Fibroblast of villous mesenchyme (primary cell): ENCODE measurements around the gene POLN. TPM values are rescaled to one million over a fixed set of nuclear protein-coding genes. Genes with fewer than 3 reads are reported as not detected.
A peak's percentile ranks its signal among the peaks of the same experiment; 100 is the strongest.
"Not testable (repeated sequence)": the region's sequence is repeated elsewhere in the genome, so short reads cannot be mapped to it uniquely, and the experiment has no call there.

Experiments used
- DNase-seq: peaks from one replicate; pipeline ENCODE4 v3.0.0-alpha.2; 2010; ENCODE audit warnings: low read depth
- H3K4me3 ChIP-seq: 2 replicates; pipeline ENCODE4 v1.5.1; 2011; ENCODE audit warnings: low read depth, mild to moderate bottlenecking, low read length
- small RNA-seq: library from RNA; depleted of rRNA; stranded (forward); fragments of <200 nt; gene quantifications from one replicate; pipeline ENCODE3, GENCODE V24; 2012
- total RNA-seq: library from RNA; depleted of rRNA; stranded (reverse); fragments of >200 nt; gene quantifications from 2 replicates; pipeline ENCODE4 v1.2.3, GENCODE V29; 2012
- TF ChIP-seq, protein P1 (sequence below): IDR thresholded peaks from 2 replicates; pipeline ENCODE4 v1.5.1; 2012; ENCODE audit warnings: low read depth, mild to moderate bottlenecking, low read length; ENCODE audit not compliant: insufficient read depth

The POLN gene
- total RNA-seq, 1 donor: 4.7 TPM

DNA sequence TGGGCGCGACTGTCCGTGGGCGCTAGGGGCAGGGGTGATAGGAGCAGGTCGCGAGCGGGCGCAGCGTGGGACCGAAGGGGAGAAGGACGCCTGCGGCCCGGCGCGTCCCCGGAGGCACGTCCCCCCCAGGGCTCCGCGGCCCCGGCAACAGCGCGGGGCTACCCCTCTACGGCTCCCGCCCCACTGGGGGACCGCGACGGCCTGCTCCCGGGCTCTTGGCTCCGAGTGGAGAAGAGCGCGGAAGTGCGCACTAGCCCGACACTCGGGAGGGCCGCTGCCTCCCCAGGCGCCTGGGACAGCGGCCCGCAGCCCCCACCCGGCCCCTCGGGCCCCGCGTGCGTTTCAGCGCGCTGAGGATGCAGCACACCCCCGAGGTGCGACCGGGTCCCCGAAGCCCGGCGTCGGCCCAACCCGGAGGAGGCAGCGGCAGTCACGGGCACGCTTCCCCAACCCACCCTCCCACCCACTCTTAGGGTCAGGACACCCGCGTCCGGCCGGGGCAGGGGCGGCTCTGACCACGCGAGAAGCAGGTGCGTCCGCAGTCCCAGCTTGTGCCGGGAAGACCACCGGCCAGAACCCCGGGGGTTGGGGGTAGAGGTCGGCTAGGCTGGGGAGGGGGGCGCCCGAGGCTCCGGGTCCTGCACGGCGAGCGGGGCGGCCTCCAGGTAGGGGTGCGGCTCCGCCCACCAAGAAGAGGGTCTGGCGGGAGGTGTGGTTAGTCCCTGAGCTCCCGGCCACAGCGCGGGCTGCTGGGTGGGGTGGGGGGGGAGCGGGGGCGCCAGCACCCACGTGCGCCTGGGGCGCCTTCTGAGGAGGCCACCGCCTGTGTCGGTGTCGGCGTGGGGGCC is 201.3 kb downstream of the POLN start:
- peak overlapping the region; percentile 81 for H3K4me3 ChIP-seq
- no peak for DNase-seq
- TF ChIP-seq, protein P1, sequence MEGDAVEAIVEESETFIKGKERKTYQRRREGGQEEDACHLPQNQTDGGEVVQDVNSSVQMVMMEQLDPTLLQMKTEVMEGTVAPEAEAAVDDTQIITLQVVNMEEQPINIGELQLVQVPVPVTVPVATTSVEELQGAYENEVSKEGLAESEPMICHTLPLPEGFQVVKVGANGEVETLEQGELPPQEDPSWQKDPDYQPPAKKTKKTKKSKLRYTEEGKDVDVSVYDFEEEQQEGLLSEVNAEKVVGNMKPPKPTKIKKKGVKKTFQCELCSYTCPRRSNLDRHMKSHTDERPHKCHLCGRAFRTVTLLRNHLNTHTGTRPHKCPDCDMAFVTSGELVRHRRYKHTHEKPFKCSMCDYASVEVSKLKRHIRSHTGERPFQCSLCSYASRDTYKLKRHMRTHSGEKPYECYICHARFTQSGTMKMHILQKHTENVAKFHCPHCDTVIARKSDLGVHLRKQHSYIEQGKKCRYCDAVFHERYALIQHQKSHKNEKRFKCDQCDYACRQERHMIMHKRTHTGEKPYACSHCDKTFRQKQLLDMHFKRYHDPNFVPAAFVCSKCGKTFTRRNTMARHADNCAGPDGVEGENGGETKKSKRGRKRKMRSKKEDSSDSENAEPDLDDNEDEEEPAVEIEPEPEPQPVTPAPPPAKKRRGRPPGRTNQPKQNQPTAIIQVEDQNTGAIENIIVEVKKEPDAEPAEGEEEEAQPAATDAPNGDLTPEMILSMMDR: no peak

DNA sequence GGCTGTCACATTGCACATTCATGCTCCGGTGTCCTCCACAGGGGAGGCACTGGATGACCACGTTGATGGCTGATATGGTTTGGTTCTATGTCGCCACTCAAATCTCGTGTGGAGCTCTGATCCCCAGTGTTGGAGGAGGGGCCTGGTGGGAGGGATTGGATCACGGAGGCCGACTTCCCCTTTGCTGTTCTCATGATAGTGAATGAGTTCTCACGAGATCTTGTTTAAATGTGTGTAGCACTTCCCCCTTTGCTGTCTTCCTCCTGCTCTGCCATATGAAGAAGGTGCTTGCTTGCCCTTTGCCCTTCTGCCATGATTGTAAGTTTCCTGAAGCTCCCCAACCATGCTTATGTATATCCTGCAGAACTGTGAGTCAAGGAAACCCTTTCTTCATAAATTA is 205.1 kb downstream of the POLN start:
- H3K4me3 ChIP-seq: no peak overlapping the region
- DNase-seq: no peak
- TF ChIP-seq, protein P1: no peak

DNA sequence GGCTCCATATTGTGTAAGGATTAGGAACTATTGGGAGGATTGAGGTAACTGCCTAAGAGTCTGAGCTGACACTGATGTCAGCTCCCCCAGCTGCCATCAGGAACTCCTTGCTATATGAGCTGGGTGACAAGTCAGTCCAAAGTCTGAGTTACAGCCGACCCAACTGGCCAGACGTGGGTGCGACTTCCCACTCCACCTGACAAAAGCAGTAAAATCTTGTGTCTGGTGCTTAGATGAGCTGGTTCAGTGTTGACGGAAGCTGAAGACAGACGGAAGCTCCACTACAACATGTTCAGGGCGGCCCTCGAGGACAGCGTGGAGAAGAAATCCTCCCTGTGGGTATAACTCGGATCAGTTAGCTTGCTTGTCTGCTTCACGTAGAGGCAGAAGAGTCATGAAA is 205.6 kb downstream of the POLN start:
- TF ChIP-seq, protein P1: no peak
- no peak overlapping the region for H3K4me3 ChIP-seq
- DNase-seq: no peak

- not testable (repeated sequence) for H3K4me3 ChIP-seq, DNase-seq
Measured at GRCh38 chr4:2031161-2031560, 210.8 kb downstream of the POLN start.

- H3K4me3 ChIP-seq, DNase-seq: not testable (repeated sequence)
Measured at GRCh38 chr4:2027120-2027519, 214.8 kb downstream of the POLN start.

- no peak overlapping the region for H3K4me3 ChIP-seq
- DNase-seq: no peak
Measured at GRCh38 chr4:2025817-2026216, 216.1 kb downstream of the POLN start.

DNA sequence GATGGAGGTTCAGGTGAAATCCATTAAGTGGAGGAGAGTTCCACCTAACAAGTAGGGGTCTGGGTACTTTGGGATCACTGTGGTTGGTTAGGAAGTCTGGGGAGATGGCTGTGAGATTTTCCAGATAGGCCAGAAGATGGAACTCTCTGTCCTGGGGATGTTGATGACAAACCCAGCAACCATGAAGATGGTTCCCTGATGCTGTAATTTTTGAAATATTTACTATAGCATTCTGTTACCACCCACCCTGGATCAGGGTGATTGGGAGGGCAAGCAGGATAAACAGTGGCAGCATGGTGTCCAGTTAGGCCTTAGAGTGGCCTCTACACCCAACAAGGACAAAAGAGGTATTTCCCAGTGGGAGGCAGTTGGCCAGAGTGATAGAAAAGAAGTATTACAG is 217.2 kb downstream of the POLN start:
- TF ChIP-seq, protein P1: no peak
- no peak for DNase-seq
- no peak overlapping the region for H3K4me3 ChIP-seq

More at GRCh38 chr4:2025817-2026216, 216.1 kb downstream of the POLN start:
- TF ChIP-seq, protein P1: no peak

Small RNA genes lying within 50 kb of the gene (small RNA-seq; reads per million reads assigned to genes)
- gene COX6B1P5: not detected

Other genes starting within 250 kb of the POLN start
- gene NELFA, start 233.1 kb downstream of the POLN start, total RNA-seq: 17.7 and 18.1 TPM in 2 replicates
- gene NAT8L, start 182.8 kb downstream of the POLN start, total RNA-seq: under 0.01 TPM in 2 replicates
- gene HAUS3, start within 50 bp of the POLN start, total RNA-seq: 8.7 and 9.1 TPM in 2 replicates
- gene MXD4, start 20.0 kb upstream of the POLN start, total RNA-seq: 43.5 and 44.9 TPM in 2 replicates
- 3.2 and 12.1 TPM in 2 replicates for gene ZFYVE28, start 176.5 kb upstream of the POLN start, total RNA-seq
- gene CFAP99, start 176.8 kb upstream of the POLN start, total RNA-seq: not detected in 2 replicates
- 63.9 and 64.7 TPM in 2 replicates for gene RNF4, start 227.0 kb upstream of the POLN start, total RNA-seq